ENCODE measurements around the gene KXD1.
"Not testable (repeated sequence)": the region's sequence is repeated elsewhere in the genome, so short reads cannot be mapped to it uniquely, and the experiment has no call there.

KXD1 gene

GRCh38 chr19:18537431-18537830 lies 20.2 kb upstream of the KXD1 start:
- DNase-seq: no peak

GRCh38 chr19:18538115-18538514 lies 19.6 kb upstream of the KXD1 start:
- no peak for DNase-seq

DNA sequence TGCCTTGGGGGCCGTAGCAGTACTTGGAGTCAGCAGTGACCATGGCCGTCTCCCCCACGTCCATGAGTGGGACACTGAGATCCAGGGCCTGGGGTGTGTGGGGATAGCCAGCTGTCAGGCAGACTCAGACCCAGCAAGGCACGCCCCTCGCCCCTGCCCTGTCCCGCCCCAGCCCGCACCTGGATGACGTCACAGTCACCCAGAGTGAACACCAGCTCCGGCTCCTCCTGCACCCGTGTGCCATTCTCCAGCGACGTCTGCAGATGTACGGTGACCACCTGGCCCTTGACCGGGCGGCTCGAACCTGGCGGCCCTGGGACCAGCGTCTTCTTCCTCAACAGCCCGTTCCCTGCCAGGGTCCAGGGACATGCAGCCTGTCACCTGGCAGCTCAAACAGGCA lies 18.3 kb upstream of the KXD1 start:
- DNase-seq: no peak

GRCh38 chr19:18540200-18540599 lies 17.5 kb upstream of the KXD1 start:
- DNase-seq: not testable (repeated sequence)

- no peak for DNase-seq
Observed at GRCh38 chr19:18541258-18541991, 16.2 kb upstream of the KXD1 start.

DNA sequence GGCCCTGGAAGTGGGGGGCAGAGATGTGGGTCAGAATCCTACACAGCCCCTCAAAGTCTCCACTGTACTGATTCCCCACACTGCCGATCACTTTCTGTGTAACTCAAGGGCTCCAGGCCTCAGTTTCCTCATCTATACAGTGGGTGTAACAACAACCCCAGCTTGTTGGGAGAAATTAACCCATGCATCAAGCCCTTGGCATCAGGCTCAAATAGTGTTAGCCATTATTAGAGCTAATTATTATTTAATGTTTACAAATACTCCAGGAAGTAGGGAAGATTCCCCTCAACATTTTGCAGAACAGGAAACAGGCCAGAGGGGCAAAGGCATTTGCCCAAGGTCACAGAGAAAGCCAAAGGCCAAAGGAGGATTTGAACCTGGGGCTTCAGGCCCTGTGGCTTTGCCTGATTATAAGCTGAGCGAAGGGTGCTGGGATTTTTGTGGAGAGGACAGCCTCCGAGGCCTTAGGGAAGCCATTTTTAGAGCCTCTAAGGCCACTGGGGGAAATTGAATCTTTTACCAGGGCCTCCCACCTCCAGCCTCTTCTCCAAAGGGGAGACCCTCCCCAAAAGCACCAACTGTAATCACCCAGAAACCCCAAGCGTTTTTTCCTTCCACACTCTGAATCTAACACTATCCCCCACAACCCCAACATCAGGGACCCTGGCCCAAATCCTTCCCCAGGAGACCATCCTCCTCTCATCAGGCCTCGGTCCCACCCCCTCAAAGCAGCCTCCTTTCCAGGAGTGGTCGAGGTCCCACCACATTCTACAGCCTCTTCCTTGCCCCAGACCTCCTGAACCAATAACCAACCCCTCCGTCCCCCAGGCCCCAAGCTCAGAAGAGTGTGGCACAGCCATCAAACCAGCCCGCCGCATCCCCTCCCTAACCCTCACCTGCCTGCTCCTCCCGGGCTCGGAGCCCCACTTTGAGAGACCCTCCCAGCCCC lies 15.4 kb upstream of the KXD1 start:
- no peak for DNase-seq

GRCh38 chr19:18542941-18543813 lies 14.5 kb upstream of the KXD1 start, which contains the start of gene FKBP8:
TSS of gene FKBP8 (minus strand) at chr19:18543573. CDS start at chr19:18541970, 1,603 bp downstream.
- DNase-seq: peak; percentile 96

DNA sequence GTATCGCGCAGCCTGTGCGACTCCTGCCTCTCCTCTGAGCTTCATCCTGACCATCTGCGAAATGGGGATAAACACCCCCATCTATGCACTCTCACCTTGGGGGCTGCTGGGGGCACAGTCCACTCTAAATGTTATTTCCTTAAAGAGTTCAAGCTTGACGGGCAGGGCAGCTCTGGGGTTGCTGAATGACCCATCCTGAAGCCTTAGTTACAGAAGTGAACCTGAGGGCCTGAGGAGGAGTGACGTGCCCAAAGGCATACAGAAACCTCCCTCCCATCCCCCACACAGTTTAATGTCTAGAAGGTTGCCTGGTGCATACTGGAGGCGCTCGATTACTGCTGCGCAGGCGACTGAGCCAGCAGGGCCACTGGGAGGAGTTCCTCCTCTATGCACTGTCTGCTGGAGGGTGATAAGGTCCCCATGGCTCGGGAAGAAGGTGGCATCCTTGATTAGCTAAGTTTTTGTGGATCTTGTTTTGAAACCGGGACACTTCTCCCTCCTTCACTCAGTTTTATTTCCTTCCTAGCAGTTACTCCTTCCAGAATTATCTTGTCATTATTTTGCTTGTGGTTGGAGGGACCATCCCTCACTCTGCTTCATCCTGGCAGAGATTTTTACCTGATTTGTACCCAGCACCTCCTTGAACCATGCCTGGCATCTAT lies 13.7 kb upstream of the KXD1 start:
- peak; percentile 55 for DNase-seq

- DNase-seq: no peak
Observed at GRCh38 chr19:18551631-18552030, 6.0 kb upstream of the KXD1 start.

DNA sequence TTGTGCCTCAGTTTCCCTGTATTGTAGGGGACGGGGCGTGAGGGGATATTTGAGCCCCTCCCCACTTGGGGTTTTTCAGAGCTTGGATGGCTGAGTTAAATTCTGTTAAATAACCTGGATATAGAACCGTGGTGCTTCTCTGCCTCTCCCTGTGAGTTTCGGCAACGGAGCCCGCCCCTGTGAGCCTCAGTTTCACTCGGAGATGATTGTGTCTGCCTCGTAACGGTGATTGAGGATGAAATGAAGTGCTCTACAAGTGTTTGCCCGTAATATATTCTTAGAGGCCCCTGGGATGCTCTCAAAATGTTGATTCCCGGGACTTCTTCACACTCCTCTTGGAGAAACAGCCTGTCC lies 509 bp downstream of the KXD1 start:
- no peak for DNase-seq

- DNase-seq: no peak
Observed at GRCh38 chr19:18558604-18559003, 934 bp downstream of the KXD1 start.

GRCh38 chr19:18559685-18560084 lies 2.0 kb downstream of the KXD1 start:
- no peak for DNase-seq

- DNase-seq: no peak
Observed at GRCh38 chr19:18562086-18562485, 4.4 kb downstream of the KXD1 start.

GRCh38 chr19:18566953-18567352 lies 9.3 kb downstream of the KXD1 start:
- DNase-seq: no peak

DNA sequence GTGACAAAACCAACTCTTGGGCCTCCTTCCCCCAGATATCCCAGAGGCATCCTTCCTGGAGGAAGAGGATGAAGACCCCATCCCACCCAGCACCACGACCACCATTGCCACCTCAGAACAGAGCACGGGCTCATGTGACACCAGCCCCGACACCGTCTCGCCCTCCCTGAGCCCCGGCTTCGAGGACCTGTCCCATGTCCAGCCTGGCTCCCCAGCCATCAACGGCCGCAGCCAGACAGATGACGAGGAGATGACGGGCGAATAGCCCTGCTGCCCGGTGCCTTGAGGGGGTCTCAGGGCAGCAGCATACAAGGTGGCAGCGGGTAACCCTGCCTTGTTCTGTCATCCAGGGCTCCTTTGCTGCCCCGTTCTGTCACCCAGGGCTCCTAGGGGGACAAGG lies 10.7 kb downstream of the KXD1 start:
- DNase-seq: no peak

DNA sequence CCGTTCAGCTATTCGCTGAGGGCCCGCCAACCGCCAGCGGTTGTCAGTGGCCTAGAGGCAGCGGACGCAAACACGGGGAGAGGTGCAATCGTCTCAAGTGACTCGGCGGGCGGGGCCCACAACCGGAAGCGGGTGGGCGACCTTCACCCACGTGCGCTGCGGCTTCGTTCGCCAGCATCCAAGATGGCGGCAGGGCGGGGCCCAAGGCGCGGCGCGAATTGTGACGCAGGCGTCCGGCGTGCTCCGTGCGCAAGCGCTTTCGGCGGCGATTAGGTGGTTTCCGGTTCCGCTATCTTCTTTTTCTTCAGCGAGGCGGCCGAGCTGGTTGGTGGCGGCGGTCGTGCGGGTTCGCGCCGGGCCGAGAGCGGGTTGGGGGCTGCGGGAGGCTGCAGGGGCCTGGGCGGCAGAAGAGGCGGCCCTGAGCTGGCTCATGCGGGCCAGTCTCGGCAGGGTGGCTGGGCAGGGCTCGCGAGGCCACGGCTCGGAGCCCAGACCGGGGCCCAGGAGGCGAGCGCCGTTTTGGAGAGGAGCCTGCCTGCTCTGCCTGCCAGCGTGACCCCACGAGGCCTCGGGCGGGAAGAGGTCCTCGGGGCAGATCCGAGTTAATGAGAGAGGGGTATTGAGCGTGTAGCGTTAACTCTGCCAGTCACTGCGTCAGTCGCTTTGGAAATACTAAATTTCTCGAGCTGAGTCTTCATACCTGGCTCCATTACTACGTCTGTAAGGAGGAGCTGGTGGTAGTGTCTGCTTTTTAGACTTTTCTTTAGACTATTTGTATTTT lies 14.1 kb downstream of the KXD1 start, which contains the start of gene UBA52:
Gene UBA52 (plus strand): TSS at position 294 of the 781 bp plus-strand sequence. CDS start 1,444 bp downstream, outside the sequence.
- DNase-seq: peak; percentile 99

GRCh38 chr19:18574691-18575291 lies 17.1 kb downstream of the KXD1 start:
- no peak for DNase-seq

DNA sequence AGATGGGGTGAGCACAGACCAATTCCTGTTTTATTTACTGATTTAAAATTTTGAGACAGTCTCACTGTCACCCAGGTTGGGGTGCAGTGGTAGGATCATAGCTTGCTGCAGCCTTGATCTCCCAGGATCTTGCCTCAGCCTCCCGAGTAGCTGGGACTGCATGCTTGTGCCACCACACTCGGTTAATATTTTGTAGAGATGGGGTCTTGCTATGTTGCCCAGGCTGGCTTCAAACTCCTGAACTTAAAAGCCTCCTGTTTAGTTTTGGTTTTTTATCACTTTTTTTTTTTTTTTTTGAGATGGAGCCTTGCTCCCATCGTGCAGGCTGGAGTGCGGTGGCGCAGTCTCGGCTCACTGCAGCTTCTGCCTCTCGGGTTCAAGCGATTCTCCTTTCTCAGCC lies 18.7 kb downstream of the KXD1 start:
- DNase-seq: no peak

DNA sequence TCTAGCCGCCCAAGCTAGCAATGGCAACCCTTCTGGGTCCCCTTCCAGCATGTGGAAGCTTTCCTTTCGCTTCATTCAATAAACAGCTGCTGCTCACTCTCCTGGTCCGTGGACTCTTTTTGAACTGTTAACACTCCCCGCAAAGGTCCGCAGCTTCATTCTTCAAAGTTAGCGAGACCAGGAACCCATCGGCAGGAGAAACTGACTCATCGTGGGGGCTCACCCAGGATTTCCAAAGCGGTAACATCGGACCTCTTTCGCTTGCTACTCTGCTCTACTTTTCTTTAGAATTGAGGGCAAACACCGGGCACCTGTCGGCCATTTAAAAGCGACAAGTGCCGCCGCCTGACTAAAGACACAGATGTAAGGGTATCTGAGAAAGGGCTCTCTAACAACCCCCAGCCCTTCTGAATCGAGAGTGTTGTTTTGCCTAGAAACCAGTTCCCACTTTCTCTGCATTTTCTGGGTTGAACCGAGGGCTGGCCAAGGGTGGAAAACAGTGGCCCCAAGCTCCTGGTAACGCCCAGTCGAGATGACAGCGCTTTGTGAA lies 19.8 kb downstream of the KXD1 start:
- no peak for DNase-seq

GRCh38 chr19:18580311-18580710 lies 22.6 kb downstream of the KXD1 start:
- DNase-seq: no peak

DNA sequence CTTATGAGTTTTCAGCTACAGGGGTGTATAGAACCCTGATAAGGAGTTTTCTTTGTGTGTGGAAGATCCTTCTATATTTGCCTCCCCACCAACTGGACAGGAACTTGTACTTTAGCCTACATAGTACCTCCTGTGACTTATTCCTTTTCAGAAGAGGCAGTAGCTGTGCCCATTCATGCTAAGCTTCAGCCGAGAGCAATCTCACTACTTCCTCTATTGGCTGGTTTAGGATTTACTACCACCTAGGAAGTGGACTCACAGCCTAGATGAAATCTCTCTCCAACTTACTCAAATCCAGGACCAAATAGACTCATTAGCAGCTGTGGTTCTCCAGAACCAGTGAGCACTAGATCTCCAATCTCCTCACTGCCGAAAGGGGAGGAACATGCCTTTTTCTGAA lies 28.6 kb downstream of the KXD1 start:
- no peak for DNase-seq
